NCI-H2107 (cell line): ENCODE results near the gene SPON2.

ENCODE experiments used
- DNase-seq: peaks from one replicate; lab custom pipeline; 2025; lab: John Stamatoyannopoulos, UW

SPON2 gene

GRCh38 chr4:1208970-1209704 is 36.8 kb upstream of the SPON2 start:
- DNase-seq: no peak

GRCh38 chr4:1208266-1208961 is 36.0 kb upstream of the SPON2 start:
- DNase-seq: no peak

- DNase-seq: no peak
These were observed 35.4 kb upstream of the SPON2 start for GRCh38 chr4:1207603-1208265.

- no peak for DNase-seq
These were observed 34.7 kb upstream of the SPON2 start for GRCh38 chr4:1207157-1207470.

- no peak for DNase-seq
These were observed 34.1 kb upstream of the SPON2 start for GRCh38 chr4:1206299-1207156.

GRCh38 chr4:1205586-1206298 is 33.4 kb upstream of the SPON2 start:
- DNase-seq: no peak

GRCh38 chr4:1204828-1205585 is 32.6 kb upstream of the SPON2 start:
- no peak for DNase-seq

GRCh38 chr4:1204286-1204827 is 32.0 kb upstream of the SPON2 start:
- DNase-seq: no peak

- no peak for DNase-seq
These were observed 30.7 kb upstream of the SPON2 start for GRCh38 chr4:1203026-1203616.

GRCh38 chr4:1202526-1203011 is 30.2 kb upstream of the SPON2 start:
- no peak for DNase-seq

- no peak for DNase-seq
These were observed 29.6 kb upstream of the SPON2 start for GRCh38 chr4:1201851-1202525.

GRCh38 chr4:1200425-1201035 is 28.1 kb upstream of the SPON2 start:
- DNase-seq: no peak

- no peak for DNase-seq
These were observed 27.4 kb upstream of the SPON2 start for GRCh38 chr4:1199556-1200331.

GRCh38 chr4:1198098-1198844 is 25.9 kb upstream of the SPON2 start:
- DNase-seq: no peak

- no peak for DNase-seq
These were observed 24.2 kb upstream of the SPON2 start for GRCh38 chr4:1196421-1197183.

- no peak for DNase-seq
These were observed 23.6 kb upstream of the SPON2 start for GRCh38 chr4:1195891-1196401.
